Measurements from ENCODE around the gene SHROOM4.

- TF ChIP-seq ZMYM3 (CRISPR knock-in tag; IDR thresholded peaks at IDR 0.05) = no peak
- TF ChIP-seq ATF6 (CRISPR knock-in tag; conservative IDR thresholded peaks at IDR 0.05) = no peak
- TF ChIP-seq SIN3A (IDR thresholded peaks at IDR 0.05; ENCODE audit: borderline replicate concordance, low read depth, low read length) = no peak
- no peak for TF ChIP-seq ZNF609 (CRISPR knock-in tag; IDR thresholded peaks at IDR 0.05; ENCODE audit: borderline replicate concordance)
- TF ChIP-seq NR2F1 (CRISPR knock-in tag; IDR thresholded peaks at IDR 0.05) = no peak
- no peak for TF ChIP-seq HOXA5 (CRISPR knock-in tag; IDR thresholded peaks at IDR 0.05)
- no peak for TF ChIP-seq CHD2 (IDR thresholded peaks at IDR 0.05; ENCODE audit: low read depth, low read length)
These were observed 95.2 kb downstream of the SHROOM4 start for GRCh38 chrX:50718776-50719175.

All from HepG2 (cell line).